Measurements from ENCODE around the gene MGST3. TPM values are rescaled to one million over a fixed set of nuclear protein-coding genes. Genes with fewer than 3 reads are reported as not detected.

Gene MGST3
- total RNA-seq, 2 donors from 2014 or later: 113 to 147 TPM

DNA sequence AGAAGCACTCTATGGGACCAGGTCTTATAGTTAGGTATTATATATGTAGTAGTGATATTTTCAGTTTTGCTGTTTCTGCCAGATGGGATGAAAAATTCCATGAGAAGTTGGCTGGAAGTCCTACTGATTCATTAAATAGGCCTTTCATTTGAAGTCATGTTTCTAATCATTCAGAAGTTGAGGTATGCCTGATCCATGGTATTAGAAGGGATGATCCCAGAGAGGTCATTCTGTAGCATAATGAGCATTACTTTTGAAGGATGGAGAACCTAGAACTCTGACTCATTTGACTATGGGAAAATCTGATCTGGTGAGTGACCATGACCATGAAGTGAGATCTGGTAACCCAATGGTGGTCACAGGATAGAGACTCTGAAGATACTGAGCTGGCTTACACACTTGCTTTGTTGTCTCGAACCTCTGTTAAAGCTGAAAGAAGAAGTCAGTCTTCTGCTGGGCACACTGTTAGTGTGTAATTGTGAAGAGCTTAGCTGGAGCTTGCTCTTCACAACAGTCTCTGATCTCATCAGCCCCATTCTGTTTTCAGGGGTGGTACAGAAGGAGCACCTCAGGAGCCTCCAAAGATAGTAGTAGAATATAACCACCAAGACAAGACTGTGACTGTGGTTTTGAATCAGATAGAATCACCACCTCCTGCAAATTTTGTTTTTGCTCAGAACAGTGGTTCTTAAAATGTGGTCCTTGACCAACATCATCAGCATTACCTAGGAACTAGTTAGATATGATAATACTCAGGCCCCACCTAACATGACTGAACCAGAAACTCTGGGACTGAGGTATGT is 9.0 kb downstream of the MGST3 start:
- Mint-ChIP-seq H3K27me3 (ENCODE audit: insufficient read depth) (no peaks in the 10 kb centered on the region), H3K4me3 (no peak overlapping the region), H3K27ac (no peak overlapping the region), H3K9me3 (no peaks in the 10 kb centered on the region), H3K4me1 (no peaks in the 10 kb centered on the region), H3K36me3 (ENCODE audit: low read depth) (peaks cover 8% of the 10 kb centered on the region)
- DNase-seq: no peak
- Histone ChIP-seq H3K4me3 (ENCODE audit: low read length) (no peak overlapping the region), H3K27ac (ENCODE audit: low read depth, low read length) (no peak overlapping the region), H3K9me3 (ENCODE audit: control insufficient read depth, low read length) (no peaks in the 10 kb centered on the region), H3K27me3 (ENCODE audit: control insufficient read depth, insufficient read depth, low read length, poor library complexity, severe bottlenecking) (no peaks in the 10 kb centered on the region), H3K36me3 (ENCODE audit: control insufficient read depth, insufficient read depth, low read length) (peaks cover 19% of the 10 kb centered on the region), H3K4me1 (ENCODE audit: control insufficient read depth, insufficient read depth, low read length) (peaks cover 4% of the 10 kb centered on the region), H3K9ac (ENCODE audit: extremely low read depth, low read length, poor library complexity, severe bottlenecking) (no peak overlapping the region)
- TF ChIP-seq, protein P1, sequence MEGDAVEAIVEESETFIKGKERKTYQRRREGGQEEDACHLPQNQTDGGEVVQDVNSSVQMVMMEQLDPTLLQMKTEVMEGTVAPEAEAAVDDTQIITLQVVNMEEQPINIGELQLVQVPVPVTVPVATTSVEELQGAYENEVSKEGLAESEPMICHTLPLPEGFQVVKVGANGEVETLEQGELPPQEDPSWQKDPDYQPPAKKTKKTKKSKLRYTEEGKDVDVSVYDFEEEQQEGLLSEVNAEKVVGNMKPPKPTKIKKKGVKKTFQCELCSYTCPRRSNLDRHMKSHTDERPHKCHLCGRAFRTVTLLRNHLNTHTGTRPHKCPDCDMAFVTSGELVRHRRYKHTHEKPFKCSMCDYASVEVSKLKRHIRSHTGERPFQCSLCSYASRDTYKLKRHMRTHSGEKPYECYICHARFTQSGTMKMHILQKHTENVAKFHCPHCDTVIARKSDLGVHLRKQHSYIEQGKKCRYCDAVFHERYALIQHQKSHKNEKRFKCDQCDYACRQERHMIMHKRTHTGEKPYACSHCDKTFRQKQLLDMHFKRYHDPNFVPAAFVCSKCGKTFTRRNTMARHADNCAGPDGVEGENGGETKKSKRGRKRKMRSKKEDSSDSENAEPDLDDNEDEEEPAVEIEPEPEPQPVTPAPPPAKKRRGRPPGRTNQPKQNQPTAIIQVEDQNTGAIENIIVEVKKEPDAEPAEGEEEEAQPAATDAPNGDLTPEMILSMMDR (conservative IDR thresholded peaks at IDR 0.05): no peak
- 95 to 100% methylated on average over 1 of the region's 1 CpG for WGBS, 2 experiments (ENCODE audit: insufficient coverage in 1 of 2, insufficient read length in 1 of 2)

DNA sequence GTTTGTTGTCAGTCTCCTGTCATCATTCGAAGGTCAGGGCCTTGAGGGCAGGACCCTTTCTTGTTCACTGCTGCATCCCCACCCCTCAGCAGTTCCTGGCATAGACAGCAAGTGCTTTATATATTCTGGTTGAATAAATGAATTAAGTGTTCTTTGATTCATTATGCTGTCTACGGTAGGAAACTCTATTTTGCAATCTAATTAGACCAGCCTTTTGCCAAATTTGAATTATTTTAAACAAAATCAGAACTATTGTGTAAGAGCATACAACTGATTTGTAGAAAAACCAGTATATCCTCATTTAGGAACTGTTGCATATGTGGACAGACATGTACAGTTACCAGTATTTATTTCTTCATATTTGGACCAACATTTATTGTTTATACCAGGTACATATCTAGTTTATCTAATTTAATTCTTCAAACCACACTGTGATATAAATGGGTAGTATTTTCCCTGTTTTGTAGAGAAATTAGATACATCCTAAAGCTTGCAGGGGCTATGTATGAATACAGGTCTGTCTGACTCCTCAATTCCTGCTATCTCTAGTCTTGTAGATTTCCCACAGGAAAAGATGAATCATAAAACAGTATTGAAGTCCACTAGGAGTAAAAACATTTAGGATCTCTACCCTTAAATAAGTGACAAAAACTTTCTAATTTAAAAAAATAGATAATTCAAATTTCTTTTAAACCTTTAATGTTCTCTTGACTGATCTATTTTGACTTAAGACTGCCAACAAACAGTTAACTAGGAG is 10.4 kb downstream of the MGST3 start:
- H3K27ac Mint-ChIP-seq: no peak overlapping the region
- no peak overlapping the region for H3K4me3 Mint-ChIP-seq
- H3K9ac ChIP-seq (ENCODE audit: extremely low read depth, low read length, poor library complexity, severe bottlenecking): no peak overlapping the region
- no peaks in the 10 kb centered on the region for H3K9me3 ChIP-seq (ENCODE audit: control insufficient read depth, low read length)
- peaks cover 5% of the 10 kb centered on the region for H3K36me3 Mint-ChIP-seq (ENCODE audit: low read depth)
- peaks cover 10% of the 10 kb centered on the region for H3K36me3 ChIP-seq (ENCODE audit: control insufficient read depth, insufficient read depth, low read length)
- 80 to 92% methylated on average over 1 to 2 of the region's 2 CpGs for WGBS, 2 experiments (ENCODE audit: insufficient coverage in 1 of 2, insufficient read length in 1 of 2)
- DNase-seq: no peak
- no peak overlapping the region for H3K27ac ChIP-seq (ENCODE audit: low read depth, low read length)
- H3K4me1 ChIP-seq (ENCODE audit: control insufficient read depth, insufficient read depth, low read length): peaks cover 4% of the 10 kb centered on the region
- no peaks in the 10 kb centered on the region for H3K27me3 Mint-ChIP-seq (ENCODE audit: insufficient read depth)
- no peaks in the 10 kb centered on the region for H3K4me1 Mint-ChIP-seq
- H3K27me3 ChIP-seq (ENCODE audit: control insufficient read depth, insufficient read depth, low read length, poor library complexity, severe bottlenecking): no peaks in the 10 kb centered on the region
- TF ChIP-seq, protein P1 (conservative IDR thresholded peaks at IDR 0.05): no peak
- no peaks in the 10 kb centered on the region for H3K9me3 Mint-ChIP-seq
- no peak overlapping the region for H3K4me3 ChIP-seq (ENCODE audit: low read length)

GRCh38 chr1:165644064-165644735 is 13.2 kb downstream of the MGST3 start:
- H3K4me1 ChIP-seq (ENCODE audit: control insufficient read depth, insufficient read depth, low read length): no peaks in the 10 kb centered on the region
- TF ChIP-seq, protein P1 (conservative IDR thresholded peaks at IDR 0.05): no peak
- H3K27me3 ChIP-seq (ENCODE audit: control insufficient read depth, insufficient read depth, low read length, poor library complexity, severe bottlenecking): no peaks in the 10 kb centered on the region
- Mint-ChIP-seq H3K27me3 (ENCODE audit: insufficient read depth) (no peaks in the 10 kb centered on the region), H3K9me3 (no peaks in the 10 kb centered on the region), H3K27ac (no peak overlapping the region), H3K36me3 (ENCODE audit: low read depth) (peaks cover 15% of the 10 kb centered on the region), H3K4me3 (no peak overlapping the region), H3K4me1 (no peaks in the 10 kb centered on the region)
- no peak for DNase-seq
- no peak overlapping the region for H3K9ac ChIP-seq (ENCODE audit: extremely low read depth, low read length, poor library complexity, severe bottlenecking)
- H3K27ac ChIP-seq (ENCODE audit: low read depth, low read length): no peak overlapping the region
- no peak overlapping the region for H3K4me3 ChIP-seq (ENCODE audit: low read length)
- peaks cover 1% of the 10 kb centered on the region for H3K36me3 ChIP-seq (ENCODE audit: control insufficient read depth, insufficient read depth, low read length)
- no CpG with 5 or more reads among the region's 2 CpGs for whole genome bisulfite sequencing, 2 experiments (ENCODE audit: insufficient coverage in 1 of 2, insufficient read length in 1 of 2)
- no peaks in the 10 kb centered on the region for H3K9me3 ChIP-seq (ENCODE audit: control insufficient read depth, low read length)
